OCI-LY3 (cell line): ENCODE data around the gene SNAPC4.
"Not testable (repeated sequence)": the region's sequence is repeated elsewhere in the genome, so short reads cannot be mapped to it uniquely, and the experiment has no call there.

Experiments
- H2AFZ ChIP-seq: fragments of 200-600, 300-600 bp; shearing (Covaris generic); 2 replicates; pipeline ENCODE4 v1.6.0; 2014; ENCODE audit warnings: antibody characterized with exemption, low read depth, low read length
- H3K27ac ChIP-seq: fragments of 200-600, 300-600 bp; sonication (generic); 2 replicates; pipeline ENCODE4 v1.5.1; 2014; ENCODE audit warnings: mild to moderate bottlenecking, low read length, moderate library complexity, mixed read lengths
- H3K27me3 ChIP-seq: fragments of 200-600, 300-600 bp; sonication (generic); 2 replicates; pipeline ENCODE4 v1.6.1; 2014; ENCODE audit warnings: low read depth, low read length, mixed read lengths
- H3K36me3 ChIP-seq: fragments of 200-600, 300-600 bp; sonication (generic); replicated peaks from 2 replicates; pipeline ENCODE3; 2014; ENCODE audit warnings: low read depth, low read length, mixed read lengths
- H3K4me1 ChIP-seq: fragments of 300-600, 200-600 bp; sonication (generic); 2 replicates; pipeline ENCODE4 v1.6.1; 2014; ENCODE audit warnings: low read length, mixed read lengths
- H3K4me2 ChIP-seq: fragments of 200-600, 300-600 bp; sonication (generic); 2 replicates; pipeline ENCODE4 v1.6.1; 2014; ENCODE audit warnings: low read length, mixed read lengths
- H3K4me3 ChIP-seq: fragments of 300-600, 200-600 bp; sonication (generic); 2 replicates; pipeline ENCODE4 v1.5.1; 2014; ENCODE audit warnings: antibody characterized with exemption, mild to moderate bottlenecking, low read length, moderate library complexity
- H3K79me2 ChIP-seq: fragments of 300-600, 200-600 bp; shearing (Covaris generic); 2 replicates; pipeline ENCODE4 v1.6.1; 2014; ENCODE audit warnings: mild to moderate bottlenecking, low read length, mixed read lengths
- H3K9ac ChIP-seq: fragments of 300-600, 200-600 bp; shearing (Covaris generic); 2 replicates; pipeline ENCODE4 v1.6.0; 2014; ENCODE audit warnings: mild to moderate bottlenecking, low read length, moderate library complexity
- H3K9me3 ChIP-seq: fragments of 200-600, 300-600 bp; shearing (Covaris generic); 2 replicates; pipeline ENCODE4 v1.6.1; 2014; ENCODE audit warnings: low read length, mixed read lengths; ENCODE audit not compliant: insufficient read depth
- H4K20me1 ChIP-seq: fragments of 200-600, 300-600 bp; sonication (generic); 2 replicates; pipeline ENCODE4 v1.6.1; 2016; ENCODE audit warnings: low read length, mixed read lengths; ENCODE audit not compliant: insufficient read depth
- EZH2phosphoT487 ChIP-seq: fragments of 200-600 bp; shearing (Covaris generic); IDR thresholded peaks from 2 replicates; pipeline ENCODE4 v1.6.1; 2018; ENCODE audit warnings: antibody characterized with exemption, mixed run types, low read depth
- TF ChIP-seq, protein P1 (sequence below): fragments of 200-600, 300-600 bp; sonication (generic); IDR thresholded peaks from 2 replicates; pipeline ENCODE4 v1.5.1; 2014; ENCODE audit warnings: antibody characterized with exemption, low read length, low read depth

SNAPC4 gene

DNA sequence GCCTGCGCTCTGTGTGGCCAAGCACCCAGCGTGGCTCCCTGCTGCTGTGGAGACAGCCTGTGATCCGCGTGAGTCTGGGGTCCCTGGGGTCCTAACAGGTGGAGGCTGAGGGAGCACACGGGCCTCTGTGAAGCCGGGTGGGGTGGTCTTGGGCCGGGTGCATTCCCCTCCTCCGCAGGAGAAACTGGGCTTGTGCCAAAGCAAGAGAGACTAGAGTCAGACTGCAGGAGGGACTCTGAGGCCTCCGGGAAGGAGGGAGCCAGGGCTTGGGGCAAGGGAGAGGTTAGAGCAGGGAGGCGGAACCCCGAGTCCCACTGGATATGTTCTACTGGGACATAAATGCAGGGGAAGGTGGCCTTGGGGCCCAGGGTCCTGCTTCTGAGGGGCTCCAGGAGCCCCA lies 46.9 kb downstream of the SNAPC4 start:
- Histone ChIP-seq H3K9ac (no peak overlapping the region), H3K4me3 (no peak overlapping the region), H3K79me2 (no peaks in the 10 kb centered on the region), H3K27ac (no peak overlapping the region), H3K4me1 (no peaks in the 10 kb centered on the region), H2AFZ (no peak overlapping the region), H4K20me1 (peaks cover 3% of the 10 kb centered on the region; the same call in 1 of the 2 replicates), H3K36me3 (no peaks in the 10 kb centered on the region), H3K9me3 (no peaks in the 10 kb centered on the region), H3K4me2 (no peak overlapping the region), H3K27me3 (peaks cover 20% of the 10 kb centered on the region)
- TF ChIP-seq, protein P1, sequence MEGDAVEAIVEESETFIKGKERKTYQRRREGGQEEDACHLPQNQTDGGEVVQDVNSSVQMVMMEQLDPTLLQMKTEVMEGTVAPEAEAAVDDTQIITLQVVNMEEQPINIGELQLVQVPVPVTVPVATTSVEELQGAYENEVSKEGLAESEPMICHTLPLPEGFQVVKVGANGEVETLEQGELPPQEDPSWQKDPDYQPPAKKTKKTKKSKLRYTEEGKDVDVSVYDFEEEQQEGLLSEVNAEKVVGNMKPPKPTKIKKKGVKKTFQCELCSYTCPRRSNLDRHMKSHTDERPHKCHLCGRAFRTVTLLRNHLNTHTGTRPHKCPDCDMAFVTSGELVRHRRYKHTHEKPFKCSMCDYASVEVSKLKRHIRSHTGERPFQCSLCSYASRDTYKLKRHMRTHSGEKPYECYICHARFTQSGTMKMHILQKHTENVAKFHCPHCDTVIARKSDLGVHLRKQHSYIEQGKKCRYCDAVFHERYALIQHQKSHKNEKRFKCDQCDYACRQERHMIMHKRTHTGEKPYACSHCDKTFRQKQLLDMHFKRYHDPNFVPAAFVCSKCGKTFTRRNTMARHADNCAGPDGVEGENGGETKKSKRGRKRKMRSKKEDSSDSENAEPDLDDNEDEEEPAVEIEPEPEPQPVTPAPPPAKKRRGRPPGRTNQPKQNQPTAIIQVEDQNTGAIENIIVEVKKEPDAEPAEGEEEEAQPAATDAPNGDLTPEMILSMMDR, result no peak
- no peak for TF ChIP-seq EZH2phosphoT487

DNA sequence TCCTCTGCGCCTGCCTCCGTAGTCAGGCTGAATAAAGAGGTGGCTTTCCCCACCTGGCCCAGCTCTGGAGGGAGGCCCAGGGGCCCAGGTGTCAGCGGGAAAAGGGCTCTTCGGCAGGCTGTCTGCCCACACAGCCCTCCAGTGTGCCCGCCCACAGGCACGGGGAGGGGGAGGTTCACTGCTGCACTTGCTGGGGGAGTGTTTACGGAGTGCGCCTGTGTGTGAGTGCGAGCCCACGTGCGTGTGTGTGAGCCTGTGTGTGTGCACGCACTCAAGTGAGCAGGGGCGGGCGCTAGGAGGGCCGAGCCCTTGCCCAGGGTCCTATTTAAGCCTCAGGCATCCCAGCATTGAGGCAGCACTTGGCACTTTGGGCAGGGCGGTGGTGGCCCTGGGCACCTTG lies 47.3 kb downstream of the SNAPC4 start:
- no peak overlapping the region for H3K4me3 ChIP-seq
- H3K79me2 ChIP-seq, result no peaks in the 10 kb centered on the region
- no peaks in the 10 kb centered on the region for H3K36me3 ChIP-seq
- H4K20me1 ChIP-seq, result peaks cover 3% of the 10 kb centered on the region; the same call in 1 of the 2 replicates
- H2AFZ ChIP-seq, result no peak overlapping the region
- H3K9ac ChIP-seq, result no peak overlapping the region
- H3K9me3 ChIP-seq, result no peaks in the 10 kb centered on the region
- no peaks in the 10 kb centered on the region for H3K4me1 ChIP-seq
- no peak overlapping the region for H3K4me2 ChIP-seq
- TF ChIP-seq, protein P1, result no peak
- no peak for TF ChIP-seq EZH2phosphoT487
- H3K27ac ChIP-seq, result no peak overlapping the region
- H3K27me3 ChIP-seq, result peaks cover 20% of the 10 kb centered on the region

DNA sequence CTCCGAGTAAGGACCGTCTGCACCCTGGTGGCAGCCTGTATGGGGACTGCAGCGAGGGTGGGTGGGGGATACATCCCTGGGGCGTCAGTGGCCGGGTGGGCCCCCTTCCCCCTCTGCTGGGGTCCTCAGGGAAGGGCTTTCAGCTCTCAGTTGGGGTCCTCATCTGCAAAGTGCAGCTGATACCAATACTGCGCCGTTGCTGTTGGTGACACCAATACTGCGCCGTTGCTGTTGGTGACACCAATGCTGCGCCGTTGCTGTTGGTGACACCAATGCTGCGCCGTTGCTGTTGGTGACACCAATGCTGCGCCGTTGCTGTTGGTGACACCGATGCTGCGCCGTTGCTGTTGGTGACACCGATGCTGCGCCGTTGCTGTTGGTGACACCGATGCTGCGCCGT lies 48.1 kb downstream of the SNAPC4 start:
- not testable (repeated sequence) for H2AFZ ChIP-seq, H3K4me1 ChIP-seq, H3K4me2 ChIP-seq, H4K20me1 ChIP-seq, H3K27ac ChIP-seq, H3K9ac ChIP-seq, H3K4me3 ChIP-seq, H3K79me2 ChIP-seq, H3K36me3 ChIP-seq, H3K9me3 ChIP-seq
- peaks cover 20% of the 10 kb centered on the region for H3K27me3 ChIP-seq

DNA sequence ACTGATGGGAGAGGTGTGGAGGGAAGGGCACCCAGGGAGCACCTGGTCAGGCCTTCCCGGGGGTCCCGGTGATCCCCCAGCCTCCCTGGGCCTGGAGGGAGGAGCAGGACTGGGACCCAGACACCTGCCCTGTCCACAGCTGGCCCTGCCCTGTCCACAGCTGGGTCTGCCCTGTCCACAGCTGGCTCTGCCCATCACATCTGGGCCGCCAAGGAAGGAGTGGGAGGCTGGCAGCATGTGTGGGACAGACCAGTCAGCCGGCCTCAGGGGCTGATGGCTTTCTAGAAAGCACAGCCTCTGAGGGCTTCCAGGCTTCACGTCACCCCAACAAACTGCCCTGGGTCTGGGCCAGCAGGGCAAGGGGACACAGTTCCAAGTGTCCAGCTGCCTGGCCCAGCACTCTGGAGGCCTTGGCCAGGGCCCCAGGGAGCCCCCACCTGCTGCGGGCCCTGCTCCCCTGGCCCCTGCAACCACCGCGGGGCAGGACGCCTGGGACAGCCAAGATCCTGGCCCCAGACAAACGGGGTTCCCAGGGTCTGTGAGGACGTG lies 48.6 kb downstream of the SNAPC4 start:
- Histone ChIP-seq H3K4me2 (no peak overlapping the region), H3K9ac (no peak overlapping the region), H4K20me1 (peaks cover 3% of the 10 kb centered on the region; the same call in 1 of the 2 replicates), H3K9me3 (no peaks in the 10 kb centered on the region), H3K4me3 (no peak overlapping the region), H3K27ac (no peak overlapping the region), H2AFZ (no peak overlapping the region), H3K36me3 (no peaks in the 10 kb centered on the region), H3K4me1 (no peaks in the 10 kb centered on the region), H3K27me3 (peaks cover 20% of the 10 kb centered on the region), H3K79me2 (no peaks in the 10 kb centered on the region)
- TF ChIP-seq, protein P1, result no peak
- no peak for TF ChIP-seq EZH2phosphoT487
